A673 (cell line): ENCODE measurements around the gene EVI2B.

ENCODE experiments used
- EZH2 ChIP-seq: fragments of 200-600 bp; sonication (generic); IDR thresholded peaks from 2 replicates; pipeline ENCODE4 v1.6.1; 2017; ENCODE audit warnings: borderline replicate concordance, low read depth, mild to moderate bottlenecking, mixed read lengths, antibody characterized with exemption, low read length; ENCODE audit not compliant: poor library complexity, severe bottlenecking
- TF ChIP-seq, protein P1 (sequence below): fragments of 300-800, 200-600 bp; sonication (generic); conservative IDR thresholded peaks from 2 replicates; pipeline ENCODE4 v1.5.1; 2017; ENCODE audit warnings: low read depth, mild to moderate bottlenecking, antibody characterized with exemption, low read length, moderate library complexity, mixed read lengths

DNA sequence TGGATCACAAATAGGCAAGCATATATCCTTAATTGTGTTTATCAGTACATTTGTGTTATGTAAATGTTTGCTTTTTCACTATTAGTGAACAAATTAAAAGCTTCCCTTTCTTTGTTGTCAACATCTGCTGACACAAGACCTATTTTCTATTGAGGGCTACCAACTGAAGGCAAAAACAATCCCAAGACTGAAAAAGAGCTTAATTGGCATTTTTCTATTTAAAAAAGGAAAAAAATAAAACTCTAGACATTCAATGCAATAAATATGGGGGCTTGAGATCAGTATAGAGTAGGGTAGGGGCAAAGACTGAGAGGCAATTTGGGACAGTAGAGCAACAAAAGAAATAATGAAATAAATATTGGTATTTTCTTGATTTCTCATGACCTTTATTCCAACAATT, 41.1 kb downstream of the EVI2B start:
- TF ChIP-seq, protein P1, sequence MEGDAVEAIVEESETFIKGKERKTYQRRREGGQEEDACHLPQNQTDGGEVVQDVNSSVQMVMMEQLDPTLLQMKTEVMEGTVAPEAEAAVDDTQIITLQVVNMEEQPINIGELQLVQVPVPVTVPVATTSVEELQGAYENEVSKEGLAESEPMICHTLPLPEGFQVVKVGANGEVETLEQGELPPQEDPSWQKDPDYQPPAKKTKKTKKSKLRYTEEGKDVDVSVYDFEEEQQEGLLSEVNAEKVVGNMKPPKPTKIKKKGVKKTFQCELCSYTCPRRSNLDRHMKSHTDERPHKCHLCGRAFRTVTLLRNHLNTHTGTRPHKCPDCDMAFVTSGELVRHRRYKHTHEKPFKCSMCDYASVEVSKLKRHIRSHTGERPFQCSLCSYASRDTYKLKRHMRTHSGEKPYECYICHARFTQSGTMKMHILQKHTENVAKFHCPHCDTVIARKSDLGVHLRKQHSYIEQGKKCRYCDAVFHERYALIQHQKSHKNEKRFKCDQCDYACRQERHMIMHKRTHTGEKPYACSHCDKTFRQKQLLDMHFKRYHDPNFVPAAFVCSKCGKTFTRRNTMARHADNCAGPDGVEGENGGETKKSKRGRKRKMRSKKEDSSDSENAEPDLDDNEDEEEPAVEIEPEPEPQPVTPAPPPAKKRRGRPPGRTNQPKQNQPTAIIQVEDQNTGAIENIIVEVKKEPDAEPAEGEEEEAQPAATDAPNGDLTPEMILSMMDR: no peak
- no peak for TF ChIP-seq EZH2
